Heart right ventricle (tissue), 16 donors: ENCODE measurements around the gene HS6ST1. TPM values are rescaled to one million over a fixed set of nuclear protein-coding genes. Genes with fewer than 3 reads are reported as not detected.

Source experiments
- ATAC-seq, 8 donors: fragments of 200-7000 bp; cut with Tn5 transposase; one replicate each; pipeline ENCODE4 v1.9.1; 2020; ENCODE audit warnings: mild to moderate bottlenecking in 8 of 8, moderate library complexity in 8 of 8, moderate number of reproducible peaks in 1 of 8
- DNase-seq, 2 donors: peaks; one replicate each; pipeline ENCODE4 v3.0.0-alpha.2; 2020
- H3K27ac ChIP-seq, 10 donors: fragments of 200-600 bp; sonication (generic) in 2 of 10; one replicate each; pipeline versions ENCODE4 v1.5.0 to v1.8.0; 2020 to 2022; ENCODE audit warnings: mild to moderate bottlenecking in 3 of 10
- H3K27me3 ChIP-seq, 7 donors: fragments of 200-600 bp; one replicate each; pipeline ENCODE4 v1.8.0; 2021 to 2022; ENCODE audit warnings: mild to moderate bottlenecking in 2 of 7
- H3K36me3 ChIP-seq, 9 donors: fragments of 200-600 bp; sonication (generic) in 1 of 9; one replicate each; pipeline versions ENCODE4 v1.5.0 to v1.8.0; 2020 to 2022; ENCODE audit warnings: mild to moderate bottlenecking in 2 of 9
- H3K4me1 ChIP-seq, 9 donors: fragments of 200-600 bp; sonication (generic) in 1 of 9; one replicate each; pipeline versions ENCODE4 v1.5.0 to v1.8.0; 2020 to 2022; ENCODE audit warnings: mild to moderate bottlenecking in 4 of 9
- H3K4me3 ChIP-seq, 10 donors: fragments of 200-600 bp; sonication (generic) in 2 of 10; one replicate each; pipeline versions ENCODE4 v1.5.0 to v1.8.0; 2020 to 2022; ENCODE audit warnings: mild to moderate bottlenecking in 7 of 10, moderate library complexity in 2 of 10
- H3K9me3 ChIP-seq, 11 donors: fragments of 200-600 bp in 10 of 11; sonication (generic) in 2 of 11; one replicate each; pipeline versions ENCODE4 v1.5.0 to v1.8.0; 2013 to 2022; ENCODE audit warnings: mild to moderate bottlenecking in 2 of 11, control low read depth in 1 of 11, moderate library complexity in 1 of 11
- WGBS, 2 donors: extraction: QIAGEN DNeasy Blood & Tissue Kit; methylation state at CpG; one replicate each; pipeline ENCODE4 v1.1.7; 2013; ENCODE audit warnings: inconsistent platforms in 1 of 2; 5-methylcytosine and 5-hydroxymethylcytosine counted together
- intact Hi-C, 10 donors: fragments of 100-400 bp; cut with DNase I; formaldehyde crosslinking; loops; one replicate each; pipeline versions ENCODE4 v1.11.1 to v1.14.2; 2022
- polyA plus RNA-seq, 2 donors: library from polyadenylated mRNA; stranded (reverse); fragments of 200-250 nt; gene quantifications; one replicate each; pipeline ENCODE4 v1.2.3, GENCODE V29; 2013
- total RNA-seq, 10 donors: library from RNA; stranded (reverse); fragmentation: NEBNext Ultra II Directional in 3 of 10; extraction: Animal tissue kit (Norgen Biotek cat#: 25700) in 3 of 10; gene quantifications; one replicate each; pipeline versions ENCODE4 v1.2.1 to v1.2.4, GENCODE V29; 2021 to 2023
- TF ChIP-seq, protein P1 (sequence below), 9 donors: fragments of 200-600 bp; sonication (generic) in 2 of 9; IDR thresholded peaks; one replicate each; pipeline versions ENCODE4 v1.5.0 to v1.8.0; 2021 to 2022; ENCODE audit warnings: antibody characterized with exemption in 9 of 9, mild to moderate bottlenecking in 5 of 9, moderate library complexity in 1 of 9
- donor health status: Arrhythmogenic right ventricular cardiomyopathy.
- donor health status: ischemic (EF 13 %, LVEDD 7.1; RV severe dilation, severe dysfunction).
- donor health status: healthy with polysubstance abuse.
- donor health status: DM: no; HTN: yes; CAD: no.
- donor health status: DM: no; HTN: no; CAD: no.
- donor health status: ischemic (EF 25% LVEDD 6.9; RV normal size, moderate dysfunction).
- donor health status: ischemic (EF 25% LVEDD 5.7; RV mildly dilated, moderate dysfunction).
- donor health status: healthy.
- donor health status: DM: yes; HTN: yes; CAD: no.
- donor health status: Ischemic cardiomyopathy.
- donor health status: ischemic (EF 35%, LVEDD 5.7; RV mildly dilated, moderate dysfunction).
- donor health status: nonischemic (EF 11% LVEDD 7.7; RV severe dilation, severe dysfunction).
- donor health status: DM: yes; HTN: yes; CAD: no.
- donor health status: PGD.
- donor health status: ischemic (EF 29% LVEDD 5.4; RV normal size, mild dysfunction).
- donor health status: nonischemic (EF 23%, LVEDD 6.1; RV moderate dilation, normal function).

Gene HS6ST1
- total and polyA plus RNA-seq, 12 donors = 10.5 to 51.6 (median 18.2) TPM

- ATAC-seq (no peak), DNase-seq (peak in 1 of 2 donors; percentile 8)
- TF ChIP-seq, protein P1, sequence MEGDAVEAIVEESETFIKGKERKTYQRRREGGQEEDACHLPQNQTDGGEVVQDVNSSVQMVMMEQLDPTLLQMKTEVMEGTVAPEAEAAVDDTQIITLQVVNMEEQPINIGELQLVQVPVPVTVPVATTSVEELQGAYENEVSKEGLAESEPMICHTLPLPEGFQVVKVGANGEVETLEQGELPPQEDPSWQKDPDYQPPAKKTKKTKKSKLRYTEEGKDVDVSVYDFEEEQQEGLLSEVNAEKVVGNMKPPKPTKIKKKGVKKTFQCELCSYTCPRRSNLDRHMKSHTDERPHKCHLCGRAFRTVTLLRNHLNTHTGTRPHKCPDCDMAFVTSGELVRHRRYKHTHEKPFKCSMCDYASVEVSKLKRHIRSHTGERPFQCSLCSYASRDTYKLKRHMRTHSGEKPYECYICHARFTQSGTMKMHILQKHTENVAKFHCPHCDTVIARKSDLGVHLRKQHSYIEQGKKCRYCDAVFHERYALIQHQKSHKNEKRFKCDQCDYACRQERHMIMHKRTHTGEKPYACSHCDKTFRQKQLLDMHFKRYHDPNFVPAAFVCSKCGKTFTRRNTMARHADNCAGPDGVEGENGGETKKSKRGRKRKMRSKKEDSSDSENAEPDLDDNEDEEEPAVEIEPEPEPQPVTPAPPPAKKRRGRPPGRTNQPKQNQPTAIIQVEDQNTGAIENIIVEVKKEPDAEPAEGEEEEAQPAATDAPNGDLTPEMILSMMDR (IDR thresholded peaks at IDR 0.05) = no peak
- Histone ChIP-seq H3K27me3 (no peaks in the 10 kb centered on the region), H3K4me1 (peaks cover 27 to 91% (median 56%) of the 10 kb centered on the region in 9 donors), H3K4me3 (no peak overlapping the region), H3K9me3 (no peaks in the 10 kb centered on the region), H3K27ac (no peak overlapping the region), H3K36me3 (peaks cover 0 to 5% (median 0%) of the 10 kb centered on the region in 9 donors)
- intact Hi-C loops = loop anchor here in 1 of 10 donors (10.0 kb wide), 1 partner anchor 51 kb away; no protein-coding TSS in a partner anchor
- 95 to 98% methylated on average over 12 of the region's 12 CpGs for WGBS, 2 donors
These were observed 33.2 kb downstream of the HS6ST1 start for GRCh38 chr2:128285329-128285931.

GRCh38 chr2:128284841-128285240 is 33.8 kb downstream of the HS6ST1 start:
- 93 to 95% methylated on average over 11 of the region's 11 CpGs for WGBS, 2 donors
- ATAC-seq (no peak), DNase-seq (peak in 1 of 2 donors; percentile 6)
- Histone ChIP-seq H3K36me3 (peaks cover 0 to 5% (median 0%) of the 10 kb centered on the region in 9 donors), H3K27ac (no peak overlapping the region), H3K4me1 (peaks cover 27 to 92% (median 61%) of the 10 kb centered on the region in 9 donors), H3K27me3 (no peaks in the 10 kb centered on the region), H3K9me3 (no peaks in the 10 kb centered on the region), H3K4me3 (no peak overlapping the region)
- TF ChIP-seq, protein P1 (IDR thresholded peaks at IDR 0.05) = no peak
- intact Hi-C loops = loop anchor here in 1 of 10 donors (10.0 kb wide), 1 partner anchor 50 kb away; no protein-coding TSS in a partner anchor

GRCh38 chr2:128284037-128284441 is 34.6 kb downstream of the HS6ST1 start:
- TF ChIP-seq, protein P1 (IDR thresholded peaks at IDR 0.05) = no peak
- ATAC-seq = no peak
- Histone ChIP-seq H3K4me3 (no peak overlapping the region), H3K9me3 (no peaks in the 10 kb centered on the region), H3K4me1 (peaks cover 27 to 87% (median 61%) of the 10 kb centered on the region in 9 donors), H3K36me3 (no peaks in the 10 kb centered on the region), H3K27me3 (no peaks in the 10 kb centered on the region), H3K27ac (no peak overlapping the region)
- DNase-seq = no peak
- WGBS, 2 donors = 84 to 87% methylated on average over 7 of the region's 7 CpGs
- intact Hi-C loops = loop anchor here in 1 of 10 donors (10.0 kb wide), 1 partner anchor 49 kb away; no protein-coding TSS in a partner anchor

- Histone ChIP-seq H3K27me3 (no peaks in the 10 kb centered on the region), H3K9me3 (no peaks in the 10 kb centered on the region), H3K36me3 (no peaks in the 10 kb centered on the region), H3K4me3 (no peak overlapping the region), H3K4me1 (peaks cover 27 to 85% (median 61%) of the 10 kb centered on the region in 9 donors), H3K27ac (peak overlapping the region in 4 of 10 donors; percentile 6 to 48 (median 30))
- TF ChIP-seq, protein P1 (IDR thresholded peaks at IDR 0.05) = peak in 5 of 9 donors; percentile 17 to 47 (median 30)
- intact Hi-C loops = loop anchor here in 1 of 10 donors (10.0 kb wide), 1 partner anchor 48 kb away; no protein-coding TSS in a partner anchor
- ATAC-seq (peak in 5 of 8 donors; percentile 2 to 43 (median 31)), DNase-seq (peak in 1 of 2 donors; percentile 17)
- 78 to 85% methylated on average over 8 of the region's 8 CpGs for WGBS, 2 donors
These were observed 35.5 kb downstream of the HS6ST1 start for GRCh38 chr2:128282976-128283810.
